ENCODE results near the gene XIRP2.

The XIRP2 gene

GRCh38 chr2:166895243-166895642, 7.0 kb downstream of the XIRP2 start:
- Histone ChIP-seq H3K27ac (no peak overlapping the region), H3K27me3 (replicated peaks) (no peaks in the 10 kb centered on the region), H3K4me3 (ENCODE audit: low read depth, low read length) (no peak overlapping the region), H3K36me3 (replicated peaks) (no peaks in the 10 kb centered on the region)
- no peak for DNase-seq
- TF ChIP-seq CTCF (IDR thresholded peaks at IDR 0.05; ENCODE audit: low read depth, low read length, missing control alignments) = no peak
- in situ Hi-C loops (cut with HindIII; ENCODE audit: low pct_ligation_motif_present, low sequenced_read_pairs) = no loop called here

GRCh38 chr2:166897666-166898065, 9.4 kb downstream of the XIRP2 start:
- Histone ChIP-seq H3K36me3 (replicated peaks) (no peaks in the 10 kb centered on the region), H3K27ac (no peak overlapping the region), H3K27me3 (replicated peaks) (no peaks in the 10 kb centered on the region), H3K4me3 (ENCODE audit: low read depth, low read length) (no peak overlapping the region)
- in situ Hi-C loops (cut with HindIII; ENCODE audit: low pct_ligation_motif_present, low sequenced_read_pairs) = no loop called here
- DNase-seq = no peak
- TF ChIP-seq CTCF (IDR thresholded peaks at IDR 0.05; ENCODE audit: low read depth, low read length, missing control alignments) = no peak

- H3K4me3 ChIP-seq (ENCODE audit: low read depth, low read length) = no peak overlapping the region
- H3K27me3 ChIP-seq (replicated peaks) = no peaks in the 10 kb centered on the region
- no peak for DNase-seq
- peak; percentile 12 for TF ChIP-seq CTCF (IDR thresholded peaks at IDR 0.05; ENCODE audit: low read depth, low read length, missing control alignments)
- in situ Hi-C loops (cut with HindIII; ENCODE audit: low pct_ligation_motif_present, low sequenced_read_pairs) = no loop called here
- H3K27ac ChIP-seq = no peak overlapping the region
- no peaks in the 10 kb centered on the region for H3K36me3 ChIP-seq (replicated peaks)
Measured at GRCh38 chr2:166899676-166900075, 11.4 kb downstream of the XIRP2 start.

GRCh38 chr2:166900700-166901099, 12.4 kb downstream of the XIRP2 start:
- Histone ChIP-seq H3K27ac (no peak overlapping the region), H3K36me3 (replicated peaks) (no peaks in the 10 kb centered on the region), H3K4me3 (ENCODE audit: low read depth, low read length) (no peak overlapping the region), H3K27me3 (replicated peaks) (no peaks in the 10 kb centered on the region)
- in situ Hi-C loops (cut with HindIII; ENCODE audit: low pct_ligation_motif_present, low sequenced_read_pairs) = no loop called here
- peak; percentile 5 for DNase-seq
- peak; percentile 61 for TF ChIP-seq CTCF (IDR thresholded peaks at IDR 0.05; ENCODE audit: low read depth, low read length, missing control alignments)

GRCh38 chr2:166901336-166901735, 13.1 kb downstream of the XIRP2 start:
- in situ Hi-C loops (cut with HindIII; ENCODE audit: low pct_ligation_motif_present, low sequenced_read_pairs) = no loop called here
- Histone ChIP-seq H3K4me3 (ENCODE audit: low read depth, low read length) (no peak overlapping the region), H3K27me3 (replicated peaks) (no peaks in the 10 kb centered on the region), H3K36me3 (replicated peaks) (no peaks in the 10 kb centered on the region), H3K27ac (no peak overlapping the region)
- no peak for DNase-seq
- no peak for TF ChIP-seq CTCF (IDR thresholded peaks at IDR 0.05; ENCODE audit: low read depth, low read length, missing control alignments)

GRCh38 chr2:166916987-166917386, 28.7 kb downstream of the XIRP2 start:
- Histone ChIP-seq H3K36me3 (replicated peaks) (no peaks in the 10 kb centered on the region), H3K27me3 (replicated peaks) (no peaks in the 10 kb centered on the region), H3K4me3 (ENCODE audit: low read depth, low read length) (no peak overlapping the region), H3K27ac (no peak overlapping the region)
- no peak for DNase-seq
- TF ChIP-seq CTCF (IDR thresholded peaks at IDR 0.05; ENCODE audit: low read depth, low read length, missing control alignments) = peak; percentile 21
- in situ Hi-C loops (cut with HindIII; ENCODE audit: low pct_ligation_motif_present, low sequenced_read_pairs) = no loop called here

Measured in brain microvascular endothelial cell (primary cell).